ENCODE measurements around the gene NMU.

- no peak for TF ChIP-seq JUND (IDR thresholded peaks at IDR 0.05; ENCODE audit: low read depth, low read length)
- no peak for TF ChIP-seq ZSCAN29 (IDR thresholded peaks at IDR 0.05)
- 0 out of 2 replicates have a peak, but pooled peaks have one; percentile 39 for TF ChIP-seq NFYB (IDR thresholded peaks at IDR 0.05; ENCODE audit: insufficient read depth, low read depth, low read length)
- no peak for TF ChIP-seq YY1 (IDR thresholded peaks at IDR 0.05; ENCODE audit: low read depth, low read length)
- TF ChIP-seq PBX3 (IDR thresholded peaks at IDR 0.05; ENCODE audit: insufficient replicate concordance, low read depth, low read length), result no peak
- TF ChIP-seq CTCF (IDR thresholded peaks at IDR 0.05 in 2 of 3, conservative IDR thresholded peaks at IDR 0.05 in 1 of 3; ENCODE audit: control insufficient read depth in 2 of 3, extremely low read depth in 1 of 3, insufficient read depth in 1 of 3, low read depth in 3 of 3, low read length in 3 of 3), result no peak
- TF ChIP-seq CEBPB (IDR thresholded peaks at IDR 0.05; ENCODE audit: borderline replicate concordance in 1 of 2, low read depth in 2 of 2, low read length in 2 of 2), result no peak
- no peak for TF ChIP-seq BRCA1 (IDR thresholded peaks at IDR 0.05; ENCODE audit: low read depth, low read length)
- no peak for TF ChIP-seq POLR2AphosphoS5 (IDR thresholded peaks at IDR 0.05; ENCODE audit: low read length)
- TF ChIP-seq NR2F1 (conservative IDR thresholded peaks at IDR 0.05), result no peak
- no peak for TF ChIP-seq HSF1 (IDR thresholded peaks at IDR 0.05; ENCODE audit: low read depth, low read length)
- no peak for TF ChIP-seq EED (IDR thresholded peaks at IDR 0.05; ENCODE audit: low read depth)
These were observed 82.5 kb downstream of the NMU start for GRCh38 chr4:55553441-55554201.

Measured in GM12878 (cell line).